ENCODE measurements around the gene ZFHX3. TPM values are rescaled to one million over a fixed set of nuclear protein-coding genes. Genes with fewer than 3 reads are reported as not detected.

ZFHX3 gene
- total and polyA plus RNA-seq, 8 donors: 2.5 to 17.6 (median 9.9) TPM

GRCh38 chr16:72937360-72937759 lies 110.6 kb downstream of the ZFHX3 start:
- 95% methylated on average over 9 of the region's 9 CpGs for WGBS, 2 donors
- H3K27me3 ChIP-seq: no peaks in the 10 kb centered on the region
- DNase-seq: no peak
- H3K4me3 ChIP-seq: no peak overlapping the region
- ATAC-seq: no peak
- TF ChIP-seq CTCF (IDR thresholded peaks at IDR 0.05): no peak
- H3K4me1 ChIP-seq: peaks cover 11 to 30% (median 24%) of the 10 kb centered on the region in 3 donors
- H3K36me3 ChIP-seq: no peaks in the 10 kb centered on the region
- intact Hi-C loops (cut with DNase I): no loop called here
- no peak overlapping the region for H3K27ac ChIP-seq
- no peaks in the 10 kb centered on the region for H3K9me3 ChIP-seq
- no peak for FAIRE-seq

GRCh38 chr16:72936408-72936807 lies 111.5 kb downstream of the ZFHX3 start:
- no peak for ATAC-seq
- Histone ChIP-seq H3K4me1 (peaks cover 15 to 39% (median 28%) of the 10 kb centered on the region in 3 donors), H3K9me3 (no peaks in the 10 kb centered on the region), H3K36me3 (no peaks in the 10 kb centered on the region), H3K4me3 (no peak overlapping the region), H3K27me3 (no peaks in the 10 kb centered on the region), H3K27ac (peak overlapping the region in 2 of 4 donors; percentile 13 to 67)
- FAIRE-seq: no peak
- no peak for TF ChIP-seq CTCF (IDR thresholded peaks at IDR 0.05)
- intact Hi-C loops (cut with DNase I): no loop called here
- WGBS, 2 donors: 57 to 60% methylated on average over 2 of the region's 2 CpGs
- DNase-seq: no peak

- 28 to 32% methylated on average over 6 of the region's 6 CpGs for WGBS, 2 donors
- Histone ChIP-seq H3K27ac (peak overlapping the region in 3 of 4 donors; percentile 13 to 67 (median 27)), H3K4me3 (no peak overlapping the region), H3K27me3 (no peaks in the 10 kb centered on the region), H3K4me1 (peaks cover 15 to 38% (median 29%) of the 10 kb centered on the region in 3 donors), H3K9me3 (no peaks in the 10 kb centered on the region), H3K36me3 (no peaks in the 10 kb centered on the region)
- FAIRE-seq (no peak), DNase-seq (peak in 2 of 6 donors; percentile 41 to 46), ATAC-seq (peak in 3 of 4 donors; percentile 39 to 62 (median 51))
- intact Hi-C loops (cut with DNase I): no loop called here
- no peak for TF ChIP-seq CTCF (IDR thresholded peaks at IDR 0.05)
Observed at GRCh38 chr16:72935896-72936295, 112.0 kb downstream of the ZFHX3 start.

- H3K27ac ChIP-seq: peak overlapping the region in 2 of 4 donors; percentile 27 to 67
- no peaks in the 10 kb centered on the region for H3K27me3 ChIP-seq
- intact Hi-C loops (cut with DNase I): no loop called here
- ATAC-seq (no peak), FAIRE-seq (no peak), DNase-seq (no peak)
- 79% methylated on average over 17 of the region's 17 CpGs for WGBS, 2 donors
- no peaks in the 10 kb centered on the region for H3K36me3 ChIP-seq
- no peak overlapping the region for H3K4me3 ChIP-seq
- no peaks in the 10 kb centered on the region for H3K9me3 ChIP-seq
- TF ChIP-seq CTCF (IDR thresholded peaks at IDR 0.05): no peak
- H3K4me1 ChIP-seq: peaks cover 15 to 33% (median 30%) of the 10 kb centered on the region in 3 donors
Observed at GRCh38 chr16:72934636-72935403, 113.1 kb downstream of the ZFHX3 start.
